ENCODE data around the gene SYNPO2.

DNA sequence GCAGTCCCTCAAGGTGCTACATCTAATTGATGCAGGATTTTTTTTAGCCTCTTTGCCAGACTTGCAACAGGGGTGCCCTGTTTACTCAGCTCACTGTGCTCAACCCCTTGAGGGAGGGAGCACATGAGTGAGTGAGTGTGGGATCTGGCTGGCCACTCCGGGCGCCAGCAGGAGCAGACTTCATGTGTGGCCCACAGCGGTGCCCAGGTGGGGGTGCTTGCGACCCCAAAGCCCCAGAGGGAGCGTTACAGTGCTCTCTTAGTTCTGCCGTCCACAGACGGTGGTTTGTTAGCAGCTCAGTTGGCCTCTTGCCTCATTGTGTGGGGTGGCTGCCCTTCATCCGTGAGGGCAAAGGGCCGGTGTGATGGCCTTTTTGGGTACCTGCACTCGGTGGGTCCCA is 165.3 kb downstream of the SYNPO2 start:
- TF ChIP-seq, protein P1, sequence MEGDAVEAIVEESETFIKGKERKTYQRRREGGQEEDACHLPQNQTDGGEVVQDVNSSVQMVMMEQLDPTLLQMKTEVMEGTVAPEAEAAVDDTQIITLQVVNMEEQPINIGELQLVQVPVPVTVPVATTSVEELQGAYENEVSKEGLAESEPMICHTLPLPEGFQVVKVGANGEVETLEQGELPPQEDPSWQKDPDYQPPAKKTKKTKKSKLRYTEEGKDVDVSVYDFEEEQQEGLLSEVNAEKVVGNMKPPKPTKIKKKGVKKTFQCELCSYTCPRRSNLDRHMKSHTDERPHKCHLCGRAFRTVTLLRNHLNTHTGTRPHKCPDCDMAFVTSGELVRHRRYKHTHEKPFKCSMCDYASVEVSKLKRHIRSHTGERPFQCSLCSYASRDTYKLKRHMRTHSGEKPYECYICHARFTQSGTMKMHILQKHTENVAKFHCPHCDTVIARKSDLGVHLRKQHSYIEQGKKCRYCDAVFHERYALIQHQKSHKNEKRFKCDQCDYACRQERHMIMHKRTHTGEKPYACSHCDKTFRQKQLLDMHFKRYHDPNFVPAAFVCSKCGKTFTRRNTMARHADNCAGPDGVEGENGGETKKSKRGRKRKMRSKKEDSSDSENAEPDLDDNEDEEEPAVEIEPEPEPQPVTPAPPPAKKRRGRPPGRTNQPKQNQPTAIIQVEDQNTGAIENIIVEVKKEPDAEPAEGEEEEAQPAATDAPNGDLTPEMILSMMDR (conservative IDR thresholded peaks at IDR 0.05; ENCODE audit: low read depth, low read length), result no peak
- TF ChIP-seq EZH2 (IDR thresholded peaks at IDR 0.05; ENCODE audit: borderline replicate concordance, low read depth, low read length, poor library complexity, severe bottlenecking), result no peak

Measured in A673 (cell line).